Nephron progenitor cell (in vitro differentiated cells): ENCODE measurements around the gene PIAS1.

Experiments
- DNase-seq: peaks from one replicate; pipeline ENCODE4 v3.0.0; 2021
- H3K27ac Mint-ChIP-seq: 2 replicates; pipeline ENCODE4 v1.8.0; 2021; ENCODE audit warnings: mild to moderate bottlenecking, moderate library complexity, mixed read lengths
- H3K27me3 Mint-ChIP-seq: 2 replicates; pipeline ENCODE4 v1.8.0; 2021; ENCODE audit warnings: mild to moderate bottlenecking, low read depth, mixed read lengths; ENCODE audit not compliant: poor library complexity
- H3K36me3 Mint-ChIP-seq: 2 replicates; pipeline ENCODE4 v1.8.0; 2021; ENCODE audit warnings: low read depth, mixed read lengths
- H3K4me1 Mint-ChIP-seq: 2 replicates; pipeline ENCODE4 v1.8.0; 2021; ENCODE audit warnings: mixed read lengths
- H3K4me3 Mint-ChIP-seq: 2 replicates; pipeline ENCODE4 v1.8.0; 2021; ENCODE audit warnings: mild to moderate bottlenecking, moderate library complexity, mixed read lengths
- H3K9me3 Mint-ChIP-seq: 2 replicates; pipeline ENCODE4 v1.8.0; 2021; ENCODE audit warnings: mild to moderate bottlenecking, moderate library complexity, mixed read lengths
- CTCF ChIP-seq: fragments of 200-600 bp; sonication (generic); IDR thresholded peaks from 2 replicates; pipeline ENCODE4 v1.5.0; 2021; ENCODE audit warnings: antibody characterized with exemption

Gene PIAS1

GRCh38 chr15:68051109-68051508, 3.0 kb upstream of the PIAS1 start:
- TF ChIP-seq CTCF = no peak
- H3K27ac Mint-ChIP-seq = no peak overlapping the region
- H3K4me3 Mint-ChIP-seq = no peak overlapping the region
- peaks cover 4% of the 10 kb centered on the region for H3K27me3 Mint-ChIP-seq
- H3K4me1 Mint-ChIP-seq = peaks cover 23% of the 10 kb centered on the region
- no peaks in the 10 kb centered on the region for H3K9me3 Mint-ChIP-seq
- DNase-seq = no peak
- H3K36me3 Mint-ChIP-seq = no peaks in the 10 kb centered on the region

- no peak overlapping the region for H3K4me3 Mint-ChIP-seq
- H3K27me3 Mint-ChIP-seq = peaks cover 4% of the 10 kb centered on the region
- H3K27ac Mint-ChIP-seq = no peak overlapping the region
- DNase-seq = no peak
- peaks cover 25% of the 10 kb centered on the region for H3K4me1 Mint-ChIP-seq
- no peaks in the 10 kb centered on the region for H3K9me3 Mint-ChIP-seq
- no peaks in the 10 kb centered on the region for H3K36me3 Mint-ChIP-seq
- TF ChIP-seq CTCF = no peak
Observed at GRCh38 chr15:68051907-68052306, 2.2 kb upstream of the PIAS1 start.

- Mint-ChIP-seq H3K27me3 (peaks cover 4% of the 10 kb centered on the region), H3K4me1 (peaks cover 30% of the 10 kb centered on the region), H3K9me3 (no peaks in the 10 kb centered on the region), H3K27ac (no peak overlapping the region), H3K36me3 (no peaks in the 10 kb centered on the region), H3K4me3 (peak overlapping the region; percentile 31)
- no peak for DNase-seq
- no peak for TF ChIP-seq CTCF
Observed at GRCh38 chr15:68052431-68052830, 1.7 kb upstream of the PIAS1 start.

- peaks cover 36% of the 10 kb centered on the region for H3K4me1 Mint-ChIP-seq
- no peak for DNase-seq
- H3K9me3 Mint-ChIP-seq = no peaks in the 10 kb centered on the region
- H3K4me3 Mint-ChIP-seq = peak overlapping the region; percentile 31
- no peak for TF ChIP-seq CTCF
- H3K27me3 Mint-ChIP-seq = peaks cover 4% of the 10 kb centered on the region
- H3K36me3 Mint-ChIP-seq = no peaks in the 10 kb centered on the region
- no peak overlapping the region for H3K27ac Mint-ChIP-seq
Observed at GRCh38 chr15:68053001-68053400, 1.1 kb upstream of the PIAS1 start.

GRCh38 chr15:68054628-68055223, 611 bp downstream of the PIAS1 start:
- peaks cover 12% of the 10 kb centered on the region for H3K36me3 Mint-ChIP-seq
- H3K9me3 Mint-ChIP-seq = no peaks in the 10 kb centered on the region
- DNase-seq = peak; percentile 90
- peaks cover 4% of the 10 kb centered on the region for H3K27me3 Mint-ChIP-seq
- H3K4me3 Mint-ChIP-seq = peak overlapping the region; percentile 96
- peaks cover 40% of the 10 kb centered on the region for H3K4me1 Mint-ChIP-seq
- H3K27ac Mint-ChIP-seq = peak overlapping the region; percentile 92
- TF ChIP-seq CTCF = no peak

GRCh38 chr15:68055224-68055705, 1.1 kb downstream of the PIAS1 start:
- TF ChIP-seq CTCF = no peak
- no peaks in the 10 kb centered on the region for H3K9me3 Mint-ChIP-seq
- H3K4me3 Mint-ChIP-seq = peak overlapping the region; percentile 96
- H3K36me3 Mint-ChIP-seq = peaks cover 17% of the 10 kb centered on the region
- H3K4me1 Mint-ChIP-seq = peaks cover 40% of the 10 kb centered on the region
- peak; percentile 35 for DNase-seq
- H3K27ac Mint-ChIP-seq = peak overlapping the region; percentile 92
- H3K27me3 Mint-ChIP-seq = peaks cover 4% of the 10 kb centered on the region
